Astrocyte (in vitro differentiated cells and primary cell): ENCODE data around the gene SRC. TPM values are rescaled to one million over a fixed set of nuclear protein-coding genes. Genes with fewer than 3 reads are reported as not detected.

ENCODE experiments used
- DNase-seq: peaks from one replicate; pipeline ENCODE4 v3.0.0-alpha.2; 2010; ENCODE audit warnings: low read depth
- FAIRE-seq: peaks from 2 replicates; lab custom pipeline; 2011; peaks lifted over from hg19 to GRCh38; lab: Jason Lieb, UNC
- H2AFZ ChIP-seq: 2 replicates; pipeline ENCODE4 v1.6.0; 2012; ENCODE audit warnings: low read depth, low read length, inconsistent platforms
- H3K27ac ChIP-seq: 2 replicates; pipeline ENCODE4 v1.5.1; 2011; ENCODE audit warnings: low read depth, low read length, inconsistent platforms
- H3K27me3 ChIP-seq: 2 replicates; pipeline ENCODE4 v1.6.0; 2011; ENCODE audit warnings: low read length, inconsistent platforms; ENCODE audit not compliant: insufficient read depth
- H3K36me3 ChIP-seq: 2 replicates; pipeline ENCODE4 v1.5.1; 2011; ENCODE audit warnings: low read length, inconsistent platforms; ENCODE audit not compliant: insufficient read depth
- H3K4me1 ChIP-seq: 2 replicates; pipeline ENCODE4 v1.5.1; 2011; ENCODE audit warnings: low read length, inconsistent platforms; ENCODE audit not compliant: insufficient read depth
- H3K4me2 ChIP-seq: 2 replicates; pipeline ENCODE4 v1.6.0; 2012; ENCODE audit warnings: low read length, inconsistent platforms
- H3K4me3 ChIP-seq: 2 replicates; pipeline ENCODE4 v1.5.1; 2011; ENCODE audit warnings: low read depth, mild to moderate bottlenecking, low read length, inconsistent platforms; ENCODE audit not compliant: insufficient read depth
- H3K79me2 ChIP-seq: 2 replicates; pipeline ENCODE4 v1.6.0; 2012; ENCODE audit warnings: mild to moderate bottlenecking, low read length, inconsistent platforms; ENCODE audit not compliant: insufficient read depth
- H3K9ac ChIP-seq: 2 replicates; pipeline ENCODE4 v1.6.0; 2012; ENCODE audit warnings: mild to moderate bottlenecking, low read length, inconsistent platforms
- H3K9me3 ChIP-seq: 2 replicates; pipeline ENCODE4 v1.5.1; 2012; ENCODE audit warnings: low read depth, mild to moderate bottlenecking, low read length, inconsistent platforms; ENCODE audit not compliant: insufficient read depth
- H4K20me1 ChIP-seq: 2 replicates; pipeline ENCODE4 v1.6.0; 2012; ENCODE audit warnings: low read length, inconsistent platforms; ENCODE audit not compliant: insufficient read depth
- H3K27ac Mint-ChIP-seq: one replicate; pipeline ENCODE4 v1.8.0; 2021; ENCODE audit warnings: mild to moderate bottlenecking, mixed read lengths; ENCODE audit not compliant: unreplicated experiment
- H3K27me3 Mint-ChIP-seq: one replicate; pipeline ENCODE4 v1.8.0; 2021; ENCODE audit warnings: low read depth, mixed read lengths; ENCODE audit not compliant: unreplicated experiment
- H3K36me3 Mint-ChIP-seq: one replicate; pipeline ENCODE4 v1.8.0; 2021; ENCODE audit warnings: low read depth, mixed read lengths; ENCODE audit not compliant: unreplicated experiment
- H3K4me1 Mint-ChIP-seq: one replicate; pipeline ENCODE4 v1.8.0; 2021; ENCODE audit warnings: low read depth, mixed read lengths; ENCODE audit not compliant: unreplicated experiment
- H3K4me3 Mint-ChIP-seq: one replicate; pipeline ENCODE4 v1.8.0; 2021; ENCODE audit warnings: mild to moderate bottlenecking, moderate library complexity, mixed read lengths; ENCODE audit not compliant: unreplicated experiment
- H3K9me3 Mint-ChIP-seq: one replicate; pipeline ENCODE4 v1.8.0; 2021; ENCODE audit warnings: mild to moderate bottlenecking, mixed read lengths; ENCODE audit not compliant: unreplicated experiment
- EZH2 ChIP-seq: IDR thresholded peaks from 2 replicates; pipeline ENCODE4 v1.6.1; 2012; ENCODE audit warnings: mild to moderate bottlenecking, low read length, inconsistent platforms; ENCODE audit not compliant: insufficient read depth
- total RNA-seq: library from RNA; stranded (reverse); gene quantifications from 2 replicates; pipeline ENCODE4 v1.2.1, GENCODE V29; 2021
- TF ChIP-seq, protein P1 (sequence below): IDR thresholded peaks from 2 replicates; pipeline ENCODE4 v1.5.1; 2011; ENCODE audit warnings: low read depth, mild to moderate bottlenecking, inconsistent platforms, low read length, moderate library complexity; ENCODE audit not compliant: insufficient read depth

Gene SRC
- total RNA-seq, 1 donor from 2014 or later, result 33.4 TPM

DNA sequence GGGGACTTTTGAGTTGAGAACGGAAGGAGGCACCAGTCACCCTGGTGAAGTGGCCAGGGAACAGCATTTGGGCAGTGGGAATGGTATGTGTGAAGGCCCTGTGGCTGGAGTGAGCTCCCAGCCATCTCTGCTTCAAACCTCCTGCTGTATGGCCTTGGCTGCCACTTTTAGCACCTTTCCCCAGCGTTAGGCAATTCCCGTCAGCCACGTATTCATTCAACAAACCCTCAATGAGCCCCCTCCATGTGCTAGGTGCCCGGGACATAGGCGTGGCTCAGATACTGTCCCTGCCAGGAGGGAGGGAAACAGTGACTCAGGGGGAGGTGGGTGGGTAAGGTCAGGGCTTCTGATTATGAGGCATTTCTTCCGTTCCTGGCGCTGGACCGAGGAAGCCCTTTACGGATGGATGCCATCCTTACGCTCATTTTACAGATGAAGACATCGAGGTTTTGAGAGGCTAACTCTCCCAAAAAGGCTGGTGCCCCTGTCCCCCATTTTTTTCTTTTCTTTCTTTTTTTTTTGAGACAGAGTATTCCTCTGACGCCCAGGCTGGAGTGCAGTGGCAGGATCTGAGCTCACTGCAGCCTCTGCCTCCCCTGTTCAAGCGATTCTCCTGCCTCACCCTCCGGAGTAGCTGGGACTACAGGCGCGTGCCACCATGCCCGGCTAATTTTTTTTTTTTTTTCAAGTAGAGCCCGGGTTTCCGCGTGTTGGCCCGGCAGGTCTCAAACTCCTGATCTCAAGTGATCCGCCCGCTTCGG lies 37.5 kb downstream of the SRC start:
- peak overlapping the region; percentile 79 for H3K4me2 ChIP-seq
- Mint-ChIP-seq H3K36me3 (peaks cover 16% of the 10 kb centered on the region), H3K27ac (peak overlapping the region; percentile 34), H3K4me1 (peaks cover 12% of the 10 kb centered on the region), H3K27me3 (no peaks in the 10 kb centered on the region), H3K9me3 (no peaks in the 10 kb centered on the region), H3K4me3 (no peak overlapping the region)
- TF ChIP-seq, protein P1, sequence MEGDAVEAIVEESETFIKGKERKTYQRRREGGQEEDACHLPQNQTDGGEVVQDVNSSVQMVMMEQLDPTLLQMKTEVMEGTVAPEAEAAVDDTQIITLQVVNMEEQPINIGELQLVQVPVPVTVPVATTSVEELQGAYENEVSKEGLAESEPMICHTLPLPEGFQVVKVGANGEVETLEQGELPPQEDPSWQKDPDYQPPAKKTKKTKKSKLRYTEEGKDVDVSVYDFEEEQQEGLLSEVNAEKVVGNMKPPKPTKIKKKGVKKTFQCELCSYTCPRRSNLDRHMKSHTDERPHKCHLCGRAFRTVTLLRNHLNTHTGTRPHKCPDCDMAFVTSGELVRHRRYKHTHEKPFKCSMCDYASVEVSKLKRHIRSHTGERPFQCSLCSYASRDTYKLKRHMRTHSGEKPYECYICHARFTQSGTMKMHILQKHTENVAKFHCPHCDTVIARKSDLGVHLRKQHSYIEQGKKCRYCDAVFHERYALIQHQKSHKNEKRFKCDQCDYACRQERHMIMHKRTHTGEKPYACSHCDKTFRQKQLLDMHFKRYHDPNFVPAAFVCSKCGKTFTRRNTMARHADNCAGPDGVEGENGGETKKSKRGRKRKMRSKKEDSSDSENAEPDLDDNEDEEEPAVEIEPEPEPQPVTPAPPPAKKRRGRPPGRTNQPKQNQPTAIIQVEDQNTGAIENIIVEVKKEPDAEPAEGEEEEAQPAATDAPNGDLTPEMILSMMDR, result no peak
- TF ChIP-seq EZH2, result no peak
- no peak overlapping the region for H3K27ac ChIP-seq
- H3K4me3 ChIP-seq, result no peak overlapping the region
- DNase-seq (peak; percentile 57), FAIRE-seq (no peak)
- H3K9ac ChIP-seq, result no peak overlapping the region
- H3K27me3 ChIP-seq, result no peaks in the 10 kb centered on the region
- no peaks in the 10 kb centered on the region for H3K9me3 ChIP-seq
- no peaks in the 10 kb centered on the region for H4K20me1 ChIP-seq
- H3K4me1 ChIP-seq, result peaks cover 24% of the 10 kb centered on the region
- peaks cover 6% of the 10 kb centered on the region for H3K79me2 ChIP-seq
- H2AFZ ChIP-seq, result no peak overlapping the region
- H3K36me3 ChIP-seq, result no peaks in the 10 kb centered on the region

DNA sequence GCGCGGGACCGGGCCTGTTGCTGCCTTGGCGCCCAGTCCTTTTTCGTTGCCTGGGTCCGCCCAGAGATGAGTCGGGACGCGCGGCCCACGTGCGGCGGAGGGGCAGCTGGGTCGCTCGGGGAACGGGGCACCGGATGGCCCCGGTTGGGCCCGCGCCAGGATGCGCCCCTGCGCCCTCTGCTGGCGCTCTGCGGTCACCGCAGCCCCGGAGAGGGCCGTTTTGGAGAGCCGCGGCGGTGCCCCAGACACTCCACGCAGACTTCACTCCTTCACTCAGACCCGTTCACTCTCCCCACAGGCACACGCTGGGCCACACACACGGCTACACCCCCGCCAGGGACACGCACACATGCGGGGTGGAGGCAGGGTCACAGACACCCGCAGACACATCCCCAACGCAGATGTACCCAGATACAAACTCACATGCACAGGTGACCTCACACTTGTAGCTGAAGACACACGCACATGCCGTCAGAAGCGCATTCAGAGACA lies 38.8 kb downstream of the SRC start:
- Mint-ChIP-seq H3K27me3 (no peaks in the 10 kb centered on the region), H3K4me1 (peaks cover 6% of the 10 kb centered on the region), H3K9me3 (no peaks in the 10 kb centered on the region), H3K4me3 (peak overlapping the region; percentile 67), H3K27ac (no peak overlapping the region), H3K36me3 (peaks cover 18% of the 10 kb centered on the region)
- no peaks in the 10 kb centered on the region for H3K36me3 ChIP-seq
- FAIRE-seq, result no peak
- peak overlapping the region; percentile 28 for H3K4me3 ChIP-seq
- H3K4me1 ChIP-seq, result peaks cover 14% of the 10 kb centered on the region
- H3K27me3 ChIP-seq, result no peaks in the 10 kb centered on the region
- no peak overlapping the region for H3K27ac ChIP-seq
- no peak for DNase-seq
- H4K20me1 ChIP-seq, result no peaks in the 10 kb centered on the region
- no peak overlapping the region for H2AFZ ChIP-seq
- peak overlapping the region; percentile 79 for H3K4me2 ChIP-seq
- H3K79me2 ChIP-seq, result peaks cover 6% of the 10 kb centered on the region
- peak overlapping the region; percentile 67 for H3K9ac ChIP-seq
- no peaks in the 10 kb centered on the region for H3K9me3 ChIP-seq
- TF ChIP-seq, protein P1, result peak; percentile 59
- TF ChIP-seq EZH2, result no peak

DNA sequence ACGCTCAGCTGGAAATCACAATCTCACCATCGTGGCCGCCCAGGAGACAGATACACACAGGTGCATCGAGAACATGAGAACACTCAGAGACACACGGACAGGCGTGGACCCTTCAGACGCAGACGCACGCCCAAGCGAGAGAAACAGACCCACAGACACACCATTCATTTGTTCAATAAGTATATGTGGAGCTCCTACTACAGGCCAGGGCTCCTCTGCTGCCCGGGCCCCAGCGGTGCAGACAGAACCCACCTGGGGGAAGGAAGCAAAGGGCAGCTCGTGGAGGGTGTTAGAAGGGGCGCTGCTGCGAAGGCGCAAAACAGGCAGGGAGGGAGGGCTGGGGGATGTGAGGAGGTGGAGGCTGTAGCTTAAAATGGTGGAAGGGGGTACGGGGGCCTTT lies 39.2 kb downstream of the SRC start:
- no peak overlapping the region for H3K27ac Mint-ChIP-seq

More for the DNA sequence above, 39.2 kb downstream of the SRC start:
- Mint-ChIP-seq H3K36me3 (peaks cover 20% of the 10 kb centered on the region), H3K4me1 (peaks cover 6% of the 10 kb centered on the region), H3K4me3 (peak overlapping the region; percentile 67), H3K27me3 (no peaks in the 10 kb centered on the region), H3K9me3 (no peaks in the 10 kb centered on the region)
- Histone ChIP-seq H3K9me3 (no peaks in the 10 kb centered on the region), H3K9ac (peak overlapping the region; percentile 18), H3K4me3 (no peak overlapping the region), H4K20me1 (no peaks in the 10 kb centered on the region), H3K4me2 (peak overlapping the region; percentile 79), H2AFZ (no peak overlapping the region), H3K27me3 (no peaks in the 10 kb centered on the region), H3K27ac (no peak overlapping the region), H3K36me3 (no peaks in the 10 kb centered on the region), H3K4me1 (peaks cover 14% of the 10 kb centered on the region), H3K79me2 (peaks cover 6% of the 10 kb centered on the region)
- DNase-seq, result no peak
- no peak for FAIRE-seq
- no peak for TF ChIP-seq EZH2
- TF ChIP-seq, protein P1, result no peak
